H1 (cell line): ENCODE results near the gene CSNK1G3. TPM values are rescaled to one million over a fixed set of nuclear protein-coding genes. Genes with fewer than 3 reads are reported as not detected.

Experiments
- CTCF ChIA-PET: fragments of 300-600 bp; sonication (Branson Sonifier 250); formaldehyde crosslinking; loops from one replicate; lab custom pipeline; 2021; ENCODE audit not compliant: partially characterized antibody; lab: Charles Lee
- POLR2A ChIA-PET: fragments of 300-600 bp; sonication (Branson Sonifier 250); formaldehyde crosslinking; loops from one replicate; lab custom pipeline; 2021; ENCODE audit warnings: inconsistent platforms; ENCODE audit not compliant: partially characterized antibody; lab: Charles Lee
- DNase-seq, 2 experiments: peaks; one replicate each; pipeline versions ENCODE4 v3.0.0 to v3.0.0-alpha.2; 2010 to 2022; ENCODE audit warnings: low spot score in 2 of 2, low read depth in 1 of 2, mixed read lengths in 1 of 2
- FAIRE-seq: peaks from 2 replicates; lab custom pipeline; 2011; peaks lifted over from hg19 to GRCh38; lab: Jason Lieb, UNC
- H2AFZ ChIP-seq: 2 replicates; pipeline ENCODE4 v1.8.1; 2012; ENCODE audit warnings: low read length, inconsistent platforms
- H2AK5ac ChIP-seq: 2 replicates; pipeline ENCODE4 v1.6.1; 2013; ENCODE audit warnings: low read depth, low read length
- H2BK120ac ChIP-seq: replicated peaks from 2 replicates; pipeline ENCODE3; 2013; ENCODE audit warnings: low read depth, low read length, inconsistent platforms
- H2BK12ac ChIP-seq: 2 replicates; pipeline ENCODE4 v1.6.1; 2013; ENCODE audit warnings: low read depth, low read length
- H2BK15ac ChIP-seq: 2 replicates; pipeline ENCODE4 v1.6.1; 2013; ENCODE audit warnings: low read length
- H2BK20ac ChIP-seq: 2 replicates; pipeline ENCODE4 v1.6.1; 2013; ENCODE audit warnings: low read length
- H2BK5ac ChIP-seq: 2 replicates; pipeline ENCODE4 v1.6.1; 2013; ENCODE audit warnings: low read depth, low read length
- H3K14ac ChIP-seq: 2 replicates; pipeline ENCODE4 v1.6.1; 2013; ENCODE audit warnings: inconsistent platforms; ENCODE audit not compliant: insufficient read length
- H3K18ac ChIP-seq: 2 replicates; pipeline ENCODE4 v1.6.1; 2013; ENCODE audit warnings: low read length; ENCODE audit errors: extremely low read depth
- H3K23ac ChIP-seq: 2 replicates; pipeline ENCODE4 v1.6.1; 2013; ENCODE audit warnings: inconsistent platforms; ENCODE audit not compliant: insufficient read length
- H3K23me2 ChIP-seq: 2 replicates; pipeline ENCODE4 v1.6.1; 2013; ENCODE audit warnings: low read depth, low read length
- H3K27ac ChIP-seq: 2 replicates; pipeline ENCODE4 v1.6.1; 2011; ENCODE audit warnings: low read depth, low read length, inconsistent platforms
- H3K27me3 ChIP-seq, 4 experiments: replicated peaks in 1 of 4; 1 replicate in 1 of 4; 2 replicates in 3 of 4; pipeline versions ENCODE4 v1.6.1 to v1.8.1; 2011 to 2013; ENCODE audit warnings: low read length in 3 of 4, mild to moderate bottlenecking in 3 of 4, inconsistent platforms in 2 of 4, mixed read lengths in 2 of 4, moderate library complexity in 1 of 4; ENCODE audit not compliant: control insufficient read depth in 3 of 4, insufficient read depth in 3 of 4; ENCODE audit errors: extremely low read depth in 1 of 4
- H3K36me3 ChIP-seq, 4 experiments: 2 replicates each; pipeline versions ENCODE4 v1.6.1 to v1.8.1; 2011 to 2013; ENCODE audit warnings: mild to moderate bottlenecking in 4 of 4, low read length in 3 of 4, moderate library complexity in 2 of 4, control low read depth in 1 of 4, inconsistent platforms in 1 of 4; ENCODE audit not compliant: insufficient read depth in 4 of 4, control insufficient read depth in 2 of 4
- H3K4ac ChIP-seq: replicated peaks from 2 replicates; pipeline ENCODE3; 2013; ENCODE audit warnings: low read length, low read depth, mixed read lengths, inconsistent platforms; ENCODE audit not compliant: insufficient read length
- H3K4me1 ChIP-seq, 4 experiments: replicated peaks in 1 of 4; 1 replicate in 1 of 4; 2 replicates in 3 of 4; pipeline versions ENCODE4 v1.6.1 to v1.8.1; 2011 to 2013; ENCODE audit warnings: low read length in 3 of 4, inconsistent platforms in 2 of 4, mixed read lengths in 1 of 4; ENCODE audit not compliant: insufficient read depth in 4 of 4, control insufficient read depth in 3 of 4
- H3K4me2 ChIP-seq, 2 experiments: 2 replicates each; pipeline versions ENCODE4 v1.6.1 to v1.8.1; 2011 to 2013; ENCODE audit warnings: low read depth in 2 of 2, low read length in 2 of 2, control low read depth in 1 of 2, inconsistent platforms in 1 of 2, mild to moderate bottlenecking in 1 of 2; ENCODE audit not compliant: insufficient read depth in 1 of 2
- H3K4me3 ChIP-seq, 4 experiments: fragments of 200-600, 300-600 bp in 1 of 4; sonication (generic), shearing (Covaris generic), sonication (Bioruptor Twin) in 1 of 4; 2 replicates each; pipeline versions ENCODE4 v1.5.1 to v1.8.1; 2011 to 2016; ENCODE audit warnings: low read length in 4 of 4, low read depth in 3 of 4, control low read depth in 2 of 4, inconsistent platforms in 2 of 4, mild to moderate bottlenecking in 2 of 4, mixed read lengths in 1 of 4, moderate library complexity in 1 of 4; ENCODE audit not compliant: insufficient read depth in 2 of 4; ENCODE audit errors: extremely low read depth in 1 of 4
- H3K56ac ChIP-seq: replicated peaks from 2 replicates; pipeline ENCODE3; 2013; ENCODE audit warnings: low read depth, mild to moderate bottlenecking, mixed read lengths, low read length, inconsistent platforms; ENCODE audit not compliant: insufficient read length
- H3K79me1 ChIP-seq: 2 replicates; pipeline ENCODE4 v1.6.1; 2013; ENCODE audit warnings: low read depth, low read length, control low read depth
- H3K79me2 ChIP-seq, 2 experiments: 2 replicates each; pipeline versions ENCODE4 v1.6.1 to v1.8.1; 2012 to 2013; ENCODE audit warnings: low read length in 2 of 2, mild to moderate bottlenecking in 2 of 2, inconsistent platforms in 1 of 2; ENCODE audit not compliant: insufficient read depth in 2 of 2, control insufficient read depth in 1 of 2
- H3K9ac ChIP-seq, 4 experiments: replicated peaks in 1 of 4; 1 replicate in 1 of 4; 2 replicates in 3 of 4; pipeline versions ENCODE4 v1.6.1 to v1.8.1; 2011 to 2013; ENCODE audit warnings: low read depth in 3 of 4, low read length in 3 of 4, control low read depth in 2 of 4, mild to moderate bottlenecking in 2 of 4, moderate library complexity in 2 of 4, inconsistent platforms in 1 of 4; ENCODE audit errors: extremely low read depth in 1 of 4
- H3K9me3 ChIP-seq, 2 experiments: 2 replicates each; pipeline versions ENCODE4 v1.6.1 to v1.8.1; 2012 to 2013; ENCODE audit warnings: mild to moderate bottlenecking in 2 of 2, moderate library complexity in 2 of 2, control low read depth in 1 of 2, inconsistent platforms in 1 of 2, low read depth in 1 of 2, low read length in 1 of 2, mixed read lengths in 1 of 2; ENCODE audit not compliant: insufficient read depth in 2 of 2
- H4K20me1 ChIP-seq, 2 experiments: replicated peaks in 1 of 2; 2 replicates each; pipeline versions ENCODE3 to v1.8.1; 2011 to 2013; ENCODE audit warnings: inconsistent platforms in 2 of 2, low read length in 2 of 2, mild to moderate bottlenecking in 1 of 2; ENCODE audit not compliant: insufficient read depth in 2 of 2, control insufficient read depth in 1 of 2
- H4K5ac ChIP-seq: 2 replicates; pipeline ENCODE4 v1.6.1; 2013; ENCODE audit warnings: low read length, low read depth, mixed read lengths, inconsistent platforms; ENCODE audit not compliant: insufficient read length
- H4K8ac ChIP-seq: 2 replicates; pipeline ENCODE4 v1.8.0; 2013; ENCODE audit warnings: mild to moderate bottlenecking, moderate library complexity, low read length, inconsistent platforms; ENCODE audit not compliant: insufficient read depth; ENCODE audit errors: extremely low read depth
- H4K91ac ChIP-seq: replicated peaks from 2 replicates; pipeline ENCODE3; 2013; ENCODE audit warnings: low read length, mixed read lengths, inconsistent platforms; ENCODE audit not compliant: insufficient read length
- BACH1 ChIP-seq: IDR thresholded peaks from 2 replicates; pipeline ENCODE4 v1.6.1; 2012; ENCODE audit warnings: low read length, improper control_type of control experiment
- EGR1 ChIP-seq: IDR thresholded peaks from 2 replicates; pipeline ENCODE4 v1.6.1; 2011; ENCODE audit warnings: low read depth, low read length, borderline replicate concordance
- GABPA ChIP-seq: IDR thresholded peaks from 2 replicates; pipeline ENCODE4 v1.6.1; 2011; ENCODE audit warnings: mild to moderate bottlenecking, low read length, moderate library complexity, borderline replicate concordance; ENCODE audit not compliant: insufficient read depth
- HDAC2 ChIP-seq, 2 experiments: fragments of 300-600 bp in 1 of 2; sonication (generic) in 1 of 2; IDR thresholded peaks; 2 replicates each; pipeline ENCODE4 v1.6.1; 2011 to 2012; ENCODE audit warnings: low read depth in 2 of 2, low read length in 2 of 2, mild to moderate bottlenecking in 2 of 2, moderate library complexity in 2 of 2, borderline replicate concordance in 1 of 2, inconsistent platforms in 1 of 2
- POU5F1 ChIP-seq: IDR thresholded peaks from 2 replicates; pipeline ENCODE4 v1.6.1; 2011; ENCODE audit warnings: low read depth, mild to moderate bottlenecking, low read length, moderate library complexity
- TBP ChIP-seq: IDR thresholded peaks from 2 replicates; pipeline ENCODE4 v1.6.1; 2011; ENCODE audit warnings: low read depth, low read length, improper control_type of control experiment
- ZNF274 ChIP-seq: IDR thresholded peaks from 2 replicates; pipeline ENCODE4 v1.7.0; 2012; ENCODE audit warnings: low read length, borderline replicate concordance; ENCODE audit errors: extremely low read depth
- WGBS, 2 experiments: shearing (Covaris generic) in 1 of 2; methylation state at CpG; one replicate each; pipeline versions ENCODE4 v1.1.6 to v1.1.7; 2013 to 2015; ENCODE audit warnings: low lambda C conversion rate in 2 of 2, mixed read lengths in 2 of 2, inconsistent platforms in 1 of 2, low coverage in 1 of 2, missing lambda C conversion rate in 1 of 2; ENCODE audit not compliant: insufficient replicate concordance in 2 of 2, insufficient coverage in 1 of 2, insufficient read length in 1 of 2; ENCODE audit errors: extremely low coverage in 1 of 2, missing lambda C conversion rate in 1 of 2; 5-methylcytosine and 5-hydroxymethylcytosine counted together
- polyA plus RNA-seq, 7 experiments: library from polyadenylated mRNA; depleted of rRNA in 3 of 7; stranded (reverse) in 5 of 7; unstranded in 2 of 7; fragments of >200 nt in 5 of 7; fragments of 200-250 nt in 2 of 7; gene quantifications; 1 replicate in 5 of 7; 2 replicates in 1 of 7; 4 replicates in 1 of 7; pipeline versions ENCODE4 v1.2.1 to v1.2.3, GENCODE V29; 2011 to 2013; ENCODE audit warnings: missing spikeins in 2 of 7, mixed read lengths in 2 of 7
- total RNA-seq: library from RNA; stranded (reverse); fragmentation: NEBNext Ultra II Directional; extraction: Animal tissue kit (Norgen Biotek cat#: 25700); gene quantifications from 2 replicates; pipeline ENCODE4 v1.2.1, GENCODE V29; 2021
- TF ChIP-seq, protein P1 (sequence below), 3 experiments: IDR thresholded peaks; 1 replicate in 2 of 3; 2 replicates in 1 of 3; pipeline versions ENCODE4 v1.5.1 to v1.6.1; 2011; ENCODE audit warnings: low read length in 3 of 3, mild to moderate bottlenecking in 3 of 3, inconsistent platforms in 2 of 3, low read depth in 1 of 3, moderate library complexity in 1 of 3; ENCODE audit not compliant: insufficient read depth in 1 of 3; ENCODE audit errors: control extremely low read depth in 1 of 3

The CSNK1G3 gene
- total and polyA plus RNA-seq, 2 of the 8 experiments (the other 6 are each of a cell fraction or from before 2014, with no cell fraction given): 10.6 to 58.9 TPM

- H4K20me1 ChIP-seq: peaks cover 0 to 2% of the 10 kb centered on the region in 2 experiments
- H3K4ac ChIP-seq: no peak overlapping the region
- no peak overlapping the region for H2BK120ac ChIP-seq
- H2BK5ac ChIP-seq: no peak overlapping the region
- no peaks in the 10 kb centered on the region for H3K9me3 ChIP-seq
- no peak overlapping the region for H2BK12ac ChIP-seq
- no peak overlapping the region for H2AFZ ChIP-seq
- no peak overlapping the region for H2BK20ac ChIP-seq
- H3K23me2 ChIP-seq: no peaks in the 10 kb centered on the region
- no peak for DNase-seq
- 0 out of 2 replicates have a peak, but pooled peaks cover 2% of the 10 kb centered on the region for H3K79me1 ChIP-seq
- H3K4me1 ChIP-seq: peaks cover 0 to 2% (median 0%) of the 10 kb centered on the region in 4 experiments; a peak in 1 of 7 replicates
- H4K8ac ChIP-seq: no peak overlapping the region
- ChIA-PET POLR2A (no interaction called here), CTCF (interaction anchor here (1.1 to 1.6 kb wide), 2 partner anchors 15 to 40 kb away, joined by 4 to 5 read pairs; no protein-coding TSS in a partner anchor)
- WGBS, 2 experiments: 96% methylated on average over 3 of the region's 3 CpGs; no CpG with 5 or more reads in 1 of the 2 experiments
- no peak overlapping the region for H3K14ac ChIP-seq
- no peak overlapping the region for H2AK5ac ChIP-seq
- no peak for TF ChIP-seq ZNF274
- no peak for TF ChIP-seq POU5F1
- no peak for TF ChIP-seq EGR1
- no peak for TF ChIP-seq HDAC2 (IDR thresholded peaks at IDR 0.05; ENCODE audit: borderline replicate concordance in 1 of 2, low read depth in 2 of 2, low read length in 2 of 2)
- TF ChIP-seq, protein P1, sequence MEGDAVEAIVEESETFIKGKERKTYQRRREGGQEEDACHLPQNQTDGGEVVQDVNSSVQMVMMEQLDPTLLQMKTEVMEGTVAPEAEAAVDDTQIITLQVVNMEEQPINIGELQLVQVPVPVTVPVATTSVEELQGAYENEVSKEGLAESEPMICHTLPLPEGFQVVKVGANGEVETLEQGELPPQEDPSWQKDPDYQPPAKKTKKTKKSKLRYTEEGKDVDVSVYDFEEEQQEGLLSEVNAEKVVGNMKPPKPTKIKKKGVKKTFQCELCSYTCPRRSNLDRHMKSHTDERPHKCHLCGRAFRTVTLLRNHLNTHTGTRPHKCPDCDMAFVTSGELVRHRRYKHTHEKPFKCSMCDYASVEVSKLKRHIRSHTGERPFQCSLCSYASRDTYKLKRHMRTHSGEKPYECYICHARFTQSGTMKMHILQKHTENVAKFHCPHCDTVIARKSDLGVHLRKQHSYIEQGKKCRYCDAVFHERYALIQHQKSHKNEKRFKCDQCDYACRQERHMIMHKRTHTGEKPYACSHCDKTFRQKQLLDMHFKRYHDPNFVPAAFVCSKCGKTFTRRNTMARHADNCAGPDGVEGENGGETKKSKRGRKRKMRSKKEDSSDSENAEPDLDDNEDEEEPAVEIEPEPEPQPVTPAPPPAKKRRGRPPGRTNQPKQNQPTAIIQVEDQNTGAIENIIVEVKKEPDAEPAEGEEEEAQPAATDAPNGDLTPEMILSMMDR (IDR thresholded peaks at IDR 0.05; ENCODE audit: control extremely low read depth in 1 of 3, insufficient read depth in 1 of 3, low read depth in 1 of 3, low read length in 3 of 3): peak in 1 of 3 experiments; percentile 13; a peak in 1 of 4 replicates
- no peak for TF ChIP-seq TBP
- TF ChIP-seq BACH1: no peak
- TF ChIP-seq GABPA: no peak
- TF ChIP-seq, all 59 proteins: peak for 1
- Histone ChIP-seq H3K36me3 (no peaks in the 10 kb centered on the region), H3K23ac (no peak overlapping the region), H3K4me2 (no peak overlapping the region), H3K27ac (no peak overlapping the region), H3K4me3 (no peak overlapping the region), H3K18ac (no peak overlapping the region), H3K79me2 (peaks cover 0 to 16% of the 10 kb centered on the region in 2 experiments; a peak in 1 of 4 replicates), H3K9ac (no peak overlapping the region), H3K56ac (no peak overlapping the region), H4K91ac (no peak overlapping the region), H3K27me3 (no peaks in the 10 kb centered on the region), H4K5ac (no peak overlapping the region), H2BK15ac (no peak overlapping the region)
- no peak for FAIRE-seq
Observed at GRCh38 chr5:123557907-123558306, 45.9 kb downstream of the CSNK1G3 start.
